Non-pigmented ciliary epithelial cell (primary cell): ENCODE data around the gene SPEG.

Experiments used
- DNase-seq: peaks from one replicate; pipeline ENCODE4 v3.0.0-alpha.2; 2010; ENCODE audit warnings: low read depth

The SPEG gene

DNA sequence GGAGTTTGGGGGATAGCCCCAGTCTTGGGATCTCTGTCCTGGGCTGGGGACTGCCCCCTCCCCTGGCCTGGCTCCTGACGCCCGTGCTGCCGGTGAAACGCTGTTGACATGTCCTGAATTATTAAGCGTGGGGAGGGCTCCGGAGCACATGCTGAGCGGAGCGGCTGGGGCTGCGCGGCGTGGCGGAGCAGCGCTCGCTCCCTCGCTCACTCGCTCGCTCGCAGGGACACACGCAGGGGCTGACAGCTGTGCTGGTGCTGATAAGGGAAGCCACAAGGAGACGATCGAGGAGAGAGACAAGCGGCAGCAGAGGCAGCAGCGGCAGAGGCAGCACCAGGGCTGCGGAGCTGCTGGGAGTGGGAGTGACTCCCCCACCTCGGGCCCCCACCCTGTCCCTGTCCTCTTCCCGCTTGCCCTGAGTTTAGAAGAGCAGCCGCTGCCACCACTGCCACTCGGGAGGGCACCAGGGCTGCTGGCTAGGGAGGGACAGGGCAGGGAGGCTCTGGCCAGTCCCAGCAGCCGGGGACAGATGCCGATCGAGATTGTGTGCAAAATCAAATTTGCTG lies 79.6 kb downstream of the SPEG start, which contains the start of gene ASIC4:
TSS of gene ASIC4 (plus strand) at position 287 of the 566 bp plus-strand sequence. CDS start at position 530, 243 bp downstream.
- no peak for DNase-seq

DNA sequence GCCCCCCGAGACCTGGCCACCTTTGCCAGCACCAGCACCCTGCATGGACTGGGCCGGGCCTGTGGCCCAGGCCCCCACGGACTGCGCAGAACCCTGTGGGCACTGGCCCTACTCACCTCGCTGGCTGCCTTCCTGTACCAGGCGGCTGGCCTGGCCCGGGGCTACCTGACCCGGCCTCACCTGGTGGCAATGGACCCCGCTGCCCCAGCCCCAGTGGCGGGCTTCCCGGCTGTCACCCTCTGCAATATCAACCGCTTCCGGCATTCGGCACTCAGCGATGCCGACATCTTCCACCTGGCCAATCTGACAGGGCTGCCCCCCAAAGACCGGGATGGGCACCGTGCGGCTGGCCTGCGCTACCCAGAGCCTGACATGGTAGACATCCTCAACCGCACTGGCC lies 80.2 kb downstream of the SPEG start:
- DNase-seq: no peak

DNA sequence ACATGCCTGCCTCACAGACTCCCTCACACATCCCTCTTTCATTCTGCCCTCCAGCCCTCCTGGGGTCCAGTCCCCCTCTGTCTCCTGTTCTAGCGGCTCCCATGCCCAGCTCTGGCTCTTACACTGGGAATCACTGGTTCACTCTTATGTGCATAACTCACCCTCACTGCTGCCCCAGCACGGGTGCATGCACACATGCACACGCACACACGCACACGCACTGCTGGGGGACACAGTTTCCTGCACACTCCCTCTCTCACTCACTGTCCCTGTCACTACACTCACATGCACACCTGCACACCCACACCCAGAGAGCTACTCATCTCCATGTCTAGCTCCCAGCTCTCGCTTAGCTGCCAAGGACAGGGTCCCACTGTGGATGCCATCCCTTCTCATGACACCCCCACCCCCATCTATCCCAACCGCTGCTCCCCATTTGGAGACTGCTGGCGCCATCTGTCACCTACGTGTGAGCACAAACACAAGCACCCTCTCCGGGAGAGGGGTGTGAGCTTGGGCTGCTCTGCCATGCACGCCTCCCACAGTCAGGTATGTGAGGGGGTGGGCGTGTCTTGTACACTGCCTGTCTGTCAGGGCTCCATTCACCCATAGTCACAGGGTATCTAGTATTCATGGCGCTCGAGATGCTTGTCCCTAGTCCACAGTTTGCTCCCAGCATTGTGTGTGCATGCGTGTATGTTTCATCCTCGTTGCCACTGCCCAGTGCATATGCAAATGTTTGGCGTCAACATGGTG lies 81.4 kb downstream of the SPEG start:
- no peak for DNase-seq

DNA sequence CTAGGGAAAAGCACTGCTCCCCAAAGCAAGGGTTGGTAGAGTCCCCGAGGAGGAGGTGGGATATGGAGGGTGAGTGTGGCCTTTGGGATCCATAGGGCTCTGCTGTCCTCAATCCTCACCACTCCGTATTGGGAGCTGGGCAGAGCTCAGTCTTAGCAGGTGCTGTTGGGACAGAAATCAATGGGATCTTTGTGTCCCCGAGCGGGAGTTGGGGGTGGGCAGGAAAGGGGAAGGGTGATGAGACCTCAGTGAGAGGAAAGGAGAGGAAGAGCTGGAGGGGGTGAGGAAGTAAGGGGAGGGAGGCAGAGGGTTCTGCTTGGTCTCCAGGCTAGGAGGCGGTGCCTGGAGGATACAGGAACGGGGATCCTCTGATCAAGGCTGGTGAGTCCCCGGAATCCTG lies 82.2 kb downstream of the SPEG start:
- DNase-seq: no peak

DNA sequence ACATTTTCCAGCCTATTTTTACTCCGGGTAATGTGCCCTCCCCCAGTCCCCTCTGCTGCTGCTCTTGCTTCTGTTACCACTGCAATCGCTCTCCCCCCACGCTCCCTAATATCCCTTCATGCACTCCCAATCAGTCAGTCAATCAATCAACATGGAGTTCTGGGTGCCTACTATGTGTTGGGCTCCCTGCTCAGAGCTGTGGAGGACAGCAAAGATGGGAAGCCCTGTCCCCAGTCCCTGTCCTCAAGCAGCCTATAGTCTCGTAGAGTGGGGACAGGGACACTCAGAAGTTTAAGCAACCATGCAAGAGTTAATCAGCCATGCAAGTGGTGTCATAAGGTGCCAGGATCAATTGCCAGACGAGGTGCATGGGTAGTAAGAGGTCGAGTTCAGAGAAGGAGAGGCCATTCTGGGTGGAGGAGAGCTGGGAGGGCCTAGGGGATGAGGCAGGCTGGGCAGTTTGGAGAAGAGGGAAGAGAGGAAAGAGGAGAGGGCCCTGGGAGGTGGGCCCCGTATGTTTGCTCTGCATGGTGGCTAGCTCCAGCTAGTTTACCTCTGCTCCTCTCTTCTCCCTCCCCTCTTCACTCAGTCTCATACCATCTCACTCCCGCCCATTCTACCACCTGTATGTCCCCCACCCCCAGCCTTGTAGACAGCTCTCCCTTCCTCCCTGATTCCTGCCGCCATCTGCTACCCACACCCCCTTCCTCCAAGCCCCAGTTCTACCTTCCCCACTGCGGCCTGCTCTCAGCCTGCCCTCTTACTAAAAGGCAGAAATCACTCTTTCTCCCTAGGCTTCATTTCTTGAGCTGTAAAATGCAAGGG lies 83.5 kb downstream of the SPEG start:
- DNase-seq: no peak

DNA sequence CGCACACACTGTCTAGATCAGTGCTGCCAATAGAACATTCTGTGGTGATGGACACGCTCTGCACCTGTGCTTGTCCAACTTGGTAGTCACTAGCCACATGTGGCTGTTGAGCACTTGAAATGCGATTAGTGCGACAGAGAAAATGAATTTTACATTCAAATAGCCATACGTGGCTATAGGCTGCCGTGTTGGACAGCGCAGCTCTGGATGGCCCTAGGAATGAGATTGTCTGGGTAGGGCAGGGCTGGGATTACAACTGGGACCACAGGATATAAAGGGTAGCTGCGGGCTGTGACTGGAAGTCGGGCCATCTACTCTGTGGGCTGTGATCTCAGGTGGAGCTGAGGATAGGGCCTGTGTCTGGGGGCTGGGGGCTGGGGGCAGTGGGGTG lies 84.9 kb downstream of the SPEG start:
- no peak for DNase-seq

DNA sequence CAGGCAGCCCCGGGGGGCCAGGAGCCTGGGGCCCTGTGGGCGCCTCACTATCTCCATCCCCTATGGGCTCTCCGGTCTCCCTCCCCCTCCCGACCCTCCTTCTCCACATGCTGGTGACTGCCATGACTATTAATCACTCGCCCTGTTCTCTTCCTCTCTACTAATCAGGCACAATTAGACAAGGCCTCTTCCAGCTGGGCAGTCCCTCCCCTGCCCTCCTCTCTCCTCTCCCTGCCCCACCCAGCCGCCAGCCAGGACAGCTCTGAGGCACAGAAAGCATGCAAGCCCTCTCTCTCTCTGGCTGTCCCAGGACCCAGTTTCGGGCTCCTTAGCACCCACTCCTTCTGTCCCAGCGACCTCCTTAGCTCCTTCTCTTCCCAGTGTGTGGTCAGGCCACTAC lies 85.4 kb downstream of the SPEG start:
- DNase-seq: no peak

DNA sequence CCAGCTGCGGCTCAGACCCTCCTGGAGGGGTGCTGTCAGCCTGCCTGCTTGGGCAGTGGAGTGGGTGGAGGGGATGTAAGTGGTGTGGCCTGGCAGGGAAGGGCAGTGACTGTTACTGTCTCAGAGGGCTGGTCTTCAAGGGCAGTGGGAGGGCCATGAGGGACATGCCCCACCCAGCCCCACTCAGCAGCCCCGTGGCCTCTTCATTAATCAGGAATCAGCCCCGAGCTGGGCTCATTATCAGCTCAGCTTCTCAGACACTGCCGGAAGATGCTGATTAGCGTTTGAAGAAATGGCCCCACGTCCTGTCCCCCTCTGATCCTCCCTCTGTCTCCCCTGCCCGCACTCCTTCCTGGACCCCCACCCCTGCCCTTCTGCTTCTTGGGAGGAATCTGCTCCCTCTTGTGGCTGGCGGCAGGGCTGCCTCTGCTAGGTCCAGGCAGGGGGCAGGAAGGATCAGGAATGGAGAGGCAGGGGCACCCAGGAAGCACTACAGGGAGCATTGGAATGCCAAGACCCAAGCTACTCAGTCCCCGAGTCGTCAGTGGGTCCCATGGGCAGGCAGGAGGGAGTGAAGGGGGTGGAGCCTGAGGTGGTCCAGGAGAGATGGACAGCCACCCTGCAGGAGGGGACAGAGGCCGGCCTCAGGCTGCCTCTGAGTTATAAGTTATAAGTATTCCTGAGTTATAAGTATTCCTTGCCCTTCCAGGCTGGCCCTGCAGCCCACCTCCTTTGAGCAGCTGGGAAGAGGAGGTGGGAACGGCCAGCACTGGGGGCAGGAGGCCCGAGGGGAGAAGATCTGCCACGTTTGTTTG lies 86.6 kb downstream of the SPEG start:
- DNase-seq: no peak

DNA sequence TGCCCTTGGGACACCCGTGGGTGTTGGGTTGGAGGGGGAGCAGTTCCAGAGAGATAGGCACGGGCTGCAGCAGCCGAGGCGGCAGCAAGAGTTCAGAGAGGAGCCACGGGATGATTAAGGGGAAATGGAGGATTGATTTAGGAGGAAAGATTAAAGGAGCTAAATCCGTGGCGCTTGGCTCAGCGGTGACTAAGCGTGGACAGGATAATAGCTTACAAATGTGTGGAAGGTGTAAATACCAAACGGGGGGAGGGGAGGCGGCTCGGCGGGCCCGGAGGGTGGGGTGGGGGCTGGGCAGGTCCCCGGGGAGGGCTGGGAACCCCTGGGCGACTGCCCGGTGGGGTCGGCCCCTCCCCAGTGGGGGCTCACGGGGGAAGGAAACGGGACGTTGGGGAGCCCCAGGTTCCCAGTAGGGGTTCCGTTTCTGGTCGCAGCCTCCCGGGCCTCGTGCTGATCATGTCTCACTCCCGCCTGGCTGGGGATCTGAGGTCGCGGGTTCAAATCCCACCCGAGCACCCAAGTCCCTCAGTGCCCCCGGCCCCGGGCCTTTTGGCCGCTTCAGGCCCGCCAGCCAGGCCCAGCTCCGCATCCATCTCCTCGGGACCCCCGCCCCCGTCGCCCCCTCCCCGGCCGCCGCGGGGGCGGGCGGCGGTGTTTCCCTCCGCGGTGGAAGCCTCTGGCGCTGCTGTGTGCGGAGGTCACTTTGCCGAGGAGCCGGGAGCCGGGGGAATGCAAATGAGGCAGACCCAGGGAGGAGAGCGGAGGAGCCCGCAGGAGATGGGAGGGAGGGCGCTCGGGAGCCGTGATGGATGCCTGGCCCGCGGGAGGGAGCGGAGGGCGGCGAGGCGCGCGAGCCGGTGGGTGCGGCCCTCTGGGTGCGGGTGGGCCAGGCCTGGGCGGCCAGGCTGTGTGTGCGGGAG lies 87.7 kb downstream of the SPEG start:
- DNase-seq: no peak

DNA sequence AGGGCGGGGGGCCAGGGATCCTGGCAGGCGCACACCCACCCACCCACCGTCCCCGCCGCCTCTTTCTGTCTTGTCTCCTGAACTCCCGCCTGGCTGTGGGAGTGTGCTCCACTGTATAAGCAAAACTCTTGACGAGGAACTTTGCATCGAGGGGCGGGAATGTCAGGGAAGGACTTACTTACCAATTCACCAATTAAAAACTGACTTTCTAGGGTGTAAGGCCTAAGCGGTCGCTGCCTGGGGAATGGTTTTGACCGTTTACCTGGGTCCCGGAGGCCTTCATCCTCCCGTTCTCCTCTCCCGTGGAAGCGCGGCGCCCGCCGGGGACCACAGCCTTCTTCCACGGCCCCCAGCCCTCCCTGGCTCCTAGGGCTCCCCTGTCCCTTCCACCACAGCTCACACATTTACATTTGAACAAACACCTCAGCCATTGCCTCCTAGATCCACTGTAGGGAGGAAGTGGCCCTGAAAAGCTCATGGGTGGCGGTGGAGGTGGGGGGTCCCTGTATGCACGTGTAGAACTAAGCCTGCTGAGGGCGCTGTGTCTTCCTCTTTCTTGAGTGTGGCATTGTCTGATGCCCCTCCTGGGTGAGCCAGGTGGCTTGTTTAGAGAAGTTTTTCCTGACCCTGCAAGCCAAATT lies 88.5 kb downstream of the SPEG start:
- no peak for DNase-seq

DNA sequence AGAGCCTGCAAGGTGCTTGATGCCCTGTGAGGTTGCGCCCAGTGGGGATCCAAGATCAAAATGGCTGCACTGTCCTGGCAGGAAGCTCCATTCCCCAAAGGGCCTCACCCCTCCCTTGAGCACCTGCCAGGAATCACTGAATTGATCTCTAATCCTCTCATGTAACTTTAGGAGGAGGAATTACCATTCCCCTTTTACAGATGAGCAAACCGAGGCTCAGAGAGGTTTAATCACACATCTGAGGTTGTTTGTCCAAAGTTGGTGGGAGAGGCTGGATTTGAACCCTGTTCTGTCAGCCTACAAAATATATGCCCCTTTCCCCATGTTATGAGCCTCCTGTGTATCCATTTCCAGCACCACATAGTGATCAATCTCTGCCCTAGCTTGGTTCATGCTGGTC lies 90.2 kb downstream of the SPEG start:
- DNase-seq: no peak

DNA sequence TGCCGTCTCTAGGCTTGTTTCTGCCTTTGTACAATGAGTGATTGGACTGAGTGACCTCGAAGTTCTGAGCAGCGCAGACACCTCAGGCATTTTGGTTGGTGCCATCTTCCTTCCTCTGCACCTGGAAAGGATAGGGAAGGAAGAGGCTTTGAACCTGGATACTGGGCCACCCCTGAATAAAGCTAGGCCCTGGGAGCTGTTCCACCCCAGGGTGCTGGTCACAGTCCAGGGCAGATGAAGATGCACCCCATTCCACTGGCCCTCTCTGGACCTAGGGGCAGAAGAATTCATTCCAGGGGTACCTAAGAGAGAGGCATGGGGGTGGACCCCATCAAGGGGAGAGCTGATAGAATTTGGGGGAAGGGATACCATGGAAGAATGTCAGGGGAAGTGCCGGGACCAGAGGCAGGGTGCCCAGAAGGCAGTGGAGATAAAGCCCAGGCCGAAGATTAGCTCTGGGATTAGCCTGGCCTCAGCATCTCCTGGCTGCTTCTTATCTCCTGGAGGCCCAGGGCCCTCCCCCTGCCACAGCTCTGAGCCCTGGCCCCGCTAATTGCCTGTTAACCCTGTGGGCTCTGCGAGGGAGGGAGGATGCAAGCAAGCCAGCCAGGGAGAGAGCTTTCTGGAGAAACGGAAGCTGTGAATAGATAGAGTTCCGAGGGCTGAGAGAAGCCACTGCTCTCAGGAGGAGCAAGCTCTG lies 91.0 kb downstream of the SPEG start:
- no peak for DNase-seq

DNA sequence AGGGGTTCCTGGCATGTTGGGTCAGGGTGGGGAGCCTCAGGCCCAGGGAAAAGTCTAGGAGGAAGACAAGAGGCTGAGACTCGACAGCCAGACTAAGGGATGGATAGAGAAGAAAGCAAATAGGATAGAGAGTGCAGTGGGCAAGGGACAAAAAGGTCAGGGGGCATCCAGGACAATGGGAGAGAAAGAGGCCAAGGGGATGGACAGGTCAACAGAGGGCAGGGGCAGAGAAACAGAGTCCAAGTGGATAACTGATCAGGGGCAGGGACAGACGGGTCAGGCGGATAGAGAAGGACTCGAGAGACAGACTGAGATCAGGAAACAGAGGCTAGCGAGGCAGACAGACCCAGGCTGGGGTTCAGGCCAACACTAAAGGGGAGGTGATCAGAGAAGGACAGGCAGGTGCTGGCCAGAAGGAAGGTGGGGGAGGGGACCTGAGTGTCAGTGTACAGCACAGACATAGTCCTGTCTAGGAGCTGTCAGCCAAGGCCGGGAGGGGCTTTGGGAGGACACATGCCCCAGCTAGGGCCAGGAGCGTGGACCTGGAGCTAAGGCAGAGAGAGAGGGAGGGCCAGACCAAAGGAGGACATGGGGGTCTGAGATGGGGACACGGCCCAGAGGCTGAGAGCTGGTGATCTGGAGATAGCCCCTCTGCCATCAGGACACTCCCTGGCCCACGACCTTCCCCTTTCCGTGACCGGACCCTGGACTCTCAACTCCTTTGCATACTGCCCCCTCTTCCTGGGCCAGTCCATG lies 91.9 kb downstream of the SPEG start:
- DNase-seq: no peak

DNA sequence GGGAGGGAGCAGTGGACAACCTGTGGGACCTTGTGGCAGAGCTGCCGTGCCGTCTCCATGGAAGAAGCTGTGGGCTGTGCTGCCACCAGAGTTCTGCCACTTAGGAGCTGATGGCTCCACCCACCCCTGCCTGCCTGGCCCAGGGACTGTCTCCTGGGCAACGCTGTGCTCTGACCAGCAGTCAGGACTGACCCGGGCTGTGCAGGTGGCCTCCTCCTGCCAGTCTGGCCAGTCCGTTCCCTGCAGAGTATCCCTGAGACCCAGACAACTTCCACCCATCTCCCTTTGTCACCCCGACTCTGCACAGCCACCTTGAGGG lies 92.4 kb downstream of the SPEG start:
- DNase-seq: no peak

DNA sequence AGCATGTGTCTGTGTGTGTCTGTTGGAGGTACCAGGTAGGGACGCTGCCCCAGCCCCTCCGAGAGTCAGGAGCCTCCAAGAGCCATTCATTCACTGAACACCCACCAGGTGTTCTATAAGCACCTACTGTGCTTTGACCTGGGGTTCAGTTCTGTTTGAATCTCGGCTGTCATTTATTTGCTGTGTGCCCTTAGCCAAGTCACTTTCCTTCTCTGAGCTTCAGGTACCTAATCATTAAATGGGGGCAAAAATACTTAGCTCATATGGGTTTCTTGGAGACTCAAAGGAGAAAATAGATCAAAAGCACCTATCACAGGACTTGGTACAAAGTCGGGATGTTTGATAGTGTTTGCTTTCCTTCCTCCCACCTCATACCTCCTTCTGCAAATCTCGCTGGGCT lies 92.8 kb downstream of the SPEG start:
- no peak for DNase-seq

DNA sequence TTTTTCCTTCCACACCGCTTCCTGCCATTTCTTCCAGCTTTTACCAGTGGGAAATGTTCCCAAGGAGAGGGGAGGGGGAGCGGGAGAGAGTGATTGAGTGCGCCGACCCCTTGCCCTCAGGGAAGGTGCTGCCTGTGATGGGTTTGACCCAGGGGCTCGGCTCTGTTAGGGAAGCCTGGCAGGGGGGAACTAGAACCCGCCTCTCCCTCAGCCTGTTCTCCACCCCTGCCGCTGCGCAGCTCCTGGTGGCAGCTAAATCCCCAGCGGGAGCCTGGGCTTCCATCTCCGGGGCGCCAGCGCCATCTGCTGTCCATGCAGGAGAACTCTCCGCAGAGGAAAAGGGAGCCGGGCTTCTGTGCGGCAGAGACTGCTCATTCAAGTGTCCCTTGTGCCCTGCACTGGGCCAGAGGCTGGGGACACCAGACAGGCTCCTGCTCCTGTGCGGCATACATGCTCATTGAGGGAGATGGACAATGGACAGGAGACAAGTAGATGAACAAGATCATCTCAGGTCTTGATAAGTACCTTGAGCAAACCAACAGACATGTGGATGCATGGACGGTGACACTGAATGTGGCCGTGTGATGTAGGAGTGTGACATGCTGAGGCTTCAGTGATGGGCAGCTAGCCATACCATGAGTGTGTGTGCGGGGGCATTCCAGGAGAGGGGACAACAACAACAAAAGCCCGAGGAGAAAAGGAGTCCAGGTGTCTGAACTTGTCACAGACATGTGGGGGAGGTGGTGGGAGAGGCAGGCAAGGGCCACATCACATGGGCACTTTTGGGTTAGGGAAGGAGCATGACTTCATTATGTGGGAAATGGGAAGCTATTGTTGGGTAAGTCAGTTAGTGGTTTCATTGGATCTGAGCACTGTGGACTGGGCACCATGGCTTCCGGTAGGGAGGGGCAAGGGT lies 95.7 kb downstream of the SPEG start:
- DNase-seq: no peak

DNA sequence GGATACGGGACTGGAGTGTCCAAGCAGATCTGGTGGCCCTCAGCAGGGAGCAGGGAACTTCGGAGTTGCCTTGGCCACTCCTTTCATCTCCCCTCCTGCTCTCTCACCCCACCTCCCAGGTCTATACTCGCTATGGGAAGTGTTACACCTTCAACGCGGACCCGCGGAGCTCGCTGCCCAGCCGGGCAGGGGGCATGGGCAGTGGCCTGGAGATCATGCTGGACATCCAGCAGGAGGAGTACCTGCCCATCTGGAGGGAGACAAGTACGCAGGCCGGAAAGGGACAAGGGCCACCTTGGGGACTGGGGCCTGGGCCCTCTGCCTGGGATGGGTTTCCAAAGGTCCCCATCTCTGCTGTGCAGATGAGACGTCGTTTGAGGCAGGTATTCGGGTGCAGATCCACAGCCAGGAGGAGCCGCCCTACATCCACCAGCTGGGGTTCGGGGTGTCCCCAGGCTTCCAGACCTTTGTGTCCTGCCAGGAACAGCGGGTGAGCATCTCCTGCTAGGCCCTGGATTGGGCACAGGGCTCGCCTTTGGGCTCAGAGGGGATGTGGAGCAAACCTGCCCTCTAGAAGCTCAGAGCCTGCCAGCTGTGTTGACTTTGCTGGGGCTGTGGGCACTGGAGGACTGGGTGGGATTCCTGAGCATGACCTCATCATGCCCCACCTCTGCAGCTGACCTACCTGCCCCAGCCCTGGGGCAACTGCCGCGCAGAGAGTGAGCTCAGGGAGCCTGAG lies 97.2 kb downstream of the SPEG start:
- no peak for DNase-seq

DNA sequence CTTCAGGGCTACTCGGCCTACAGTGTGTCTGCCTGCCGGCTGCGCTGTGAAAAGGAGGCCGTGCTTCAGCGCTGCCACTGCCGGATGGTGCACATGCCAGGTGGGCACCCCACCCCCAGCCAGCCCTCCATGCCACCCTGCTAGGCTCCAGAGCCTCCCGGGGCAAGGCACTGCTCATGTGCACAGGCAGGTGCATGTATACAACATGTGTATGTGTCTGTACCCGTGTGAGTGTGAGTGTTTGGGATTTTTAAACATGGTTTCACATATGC lies 97.7 kb downstream of the SPEG start:
- no peak for DNase-seq
